RWPE1 (cell line): Measurements from ENCODE around the gene FGB.

Experiments
- CTCF ChIA-PET: fragments of 350-600 bp; sonication (Branson Sonifier 250); formaldehyde crosslinking; extraction: SDS; loops from one replicate; lab custom pipeline; 2021; lab: Yijun Ruan, JAX
- POLR2A ChIA-PET: fragments of 400-600 bp; formaldehyde crosslinking; extraction: SDS; loops from one replicate; lab custom pipeline; 2020; ENCODE audit warnings: antibody characterized with exemption; ENCODE audit not compliant: low non-redundant PET; lab: Yijun Ruan, JAX
- DNase-seq: peaks from one replicate; pipeline ENCODE4 v3.0.0; 2012; ENCODE audit warnings: low spot score
- H3K27ac ChIP-seq: fragments of 450-650 bp; 2 replicates; pipeline ENCODE4 v1.5.1; 2017
- TF ChIP-seq, protein P1 (sequence below): fragments of 450-650 bp; conservative IDR thresholded peaks from 2 replicates; pipeline ENCODE4 v1.5.1; 2017; ENCODE audit warnings: low read depth, mild to moderate bottlenecking

The FGB gene

DNA sequence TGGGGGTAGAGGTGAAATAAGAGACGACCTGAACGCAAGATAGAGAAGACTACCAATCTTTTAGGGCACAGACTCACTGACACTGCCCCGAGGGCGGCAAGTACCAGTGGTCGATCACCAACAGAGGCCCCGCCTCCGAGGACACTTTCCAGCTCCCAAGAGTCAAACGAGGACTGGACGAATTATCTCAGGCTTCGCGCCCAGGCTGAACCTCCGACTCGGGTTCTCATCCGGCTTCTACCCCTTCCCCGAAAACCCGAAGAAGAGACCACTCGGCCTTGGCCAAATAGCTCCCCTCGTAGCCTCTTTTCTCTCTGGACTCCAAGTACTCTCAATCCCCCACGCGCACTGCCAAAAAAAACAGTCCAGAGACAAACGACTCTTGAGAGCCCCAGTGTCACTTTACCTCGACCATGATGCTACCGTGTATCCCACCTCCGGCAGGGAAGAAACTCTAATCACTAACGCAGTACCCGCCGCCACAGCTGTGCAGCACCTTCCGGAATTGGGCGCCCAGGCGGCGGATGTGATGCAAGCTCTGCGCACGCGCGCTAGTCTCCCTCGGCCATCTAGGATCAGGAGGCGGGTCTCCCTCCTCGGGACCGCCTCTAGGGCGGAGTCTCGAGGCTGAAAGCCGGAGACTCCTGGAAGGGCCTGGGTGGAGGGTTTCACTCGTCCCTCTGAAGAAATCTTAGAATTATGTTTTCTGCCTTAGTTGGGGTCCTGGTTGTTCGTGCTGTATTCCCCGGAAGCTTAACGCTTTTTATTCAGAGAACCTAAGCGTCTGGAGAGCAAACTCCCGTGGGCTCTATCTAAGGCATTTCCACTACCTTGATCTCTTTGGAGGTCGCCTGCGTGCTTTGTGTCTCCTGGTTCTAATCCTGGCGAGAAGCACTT, 12.7 kb upstream of the FGB start, which contains the start of gene PLRG1:
PLRG1 (minus strand) TSS at position 507 of the 897 bp plus-strand sequence; CDS start at position 415, 92 bp downstream.
- ChIA-PET CTCF (interaction anchor here (0.6 to 4.9 kb wide), 9 partner anchors 9 to 1486 kb away, joined by 3 to 28 read pairs (median 4); no protein-coding TSS in a partner anchor), POLR2A (interaction anchor here (0.5 to 0.6 kb wide), 2 partner anchors 60 to 73 kb away, joined by 3 read pairs; no protein-coding TSS in a partner anchor)
- H3K27ac ChIP-seq: peak within 1 kb of the TSS; percentile 70
- TF ChIP-seq, protein P1, sequence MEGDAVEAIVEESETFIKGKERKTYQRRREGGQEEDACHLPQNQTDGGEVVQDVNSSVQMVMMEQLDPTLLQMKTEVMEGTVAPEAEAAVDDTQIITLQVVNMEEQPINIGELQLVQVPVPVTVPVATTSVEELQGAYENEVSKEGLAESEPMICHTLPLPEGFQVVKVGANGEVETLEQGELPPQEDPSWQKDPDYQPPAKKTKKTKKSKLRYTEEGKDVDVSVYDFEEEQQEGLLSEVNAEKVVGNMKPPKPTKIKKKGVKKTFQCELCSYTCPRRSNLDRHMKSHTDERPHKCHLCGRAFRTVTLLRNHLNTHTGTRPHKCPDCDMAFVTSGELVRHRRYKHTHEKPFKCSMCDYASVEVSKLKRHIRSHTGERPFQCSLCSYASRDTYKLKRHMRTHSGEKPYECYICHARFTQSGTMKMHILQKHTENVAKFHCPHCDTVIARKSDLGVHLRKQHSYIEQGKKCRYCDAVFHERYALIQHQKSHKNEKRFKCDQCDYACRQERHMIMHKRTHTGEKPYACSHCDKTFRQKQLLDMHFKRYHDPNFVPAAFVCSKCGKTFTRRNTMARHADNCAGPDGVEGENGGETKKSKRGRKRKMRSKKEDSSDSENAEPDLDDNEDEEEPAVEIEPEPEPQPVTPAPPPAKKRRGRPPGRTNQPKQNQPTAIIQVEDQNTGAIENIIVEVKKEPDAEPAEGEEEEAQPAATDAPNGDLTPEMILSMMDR: no peak
- DNase-seq: peak; percentile 97

DNA sequence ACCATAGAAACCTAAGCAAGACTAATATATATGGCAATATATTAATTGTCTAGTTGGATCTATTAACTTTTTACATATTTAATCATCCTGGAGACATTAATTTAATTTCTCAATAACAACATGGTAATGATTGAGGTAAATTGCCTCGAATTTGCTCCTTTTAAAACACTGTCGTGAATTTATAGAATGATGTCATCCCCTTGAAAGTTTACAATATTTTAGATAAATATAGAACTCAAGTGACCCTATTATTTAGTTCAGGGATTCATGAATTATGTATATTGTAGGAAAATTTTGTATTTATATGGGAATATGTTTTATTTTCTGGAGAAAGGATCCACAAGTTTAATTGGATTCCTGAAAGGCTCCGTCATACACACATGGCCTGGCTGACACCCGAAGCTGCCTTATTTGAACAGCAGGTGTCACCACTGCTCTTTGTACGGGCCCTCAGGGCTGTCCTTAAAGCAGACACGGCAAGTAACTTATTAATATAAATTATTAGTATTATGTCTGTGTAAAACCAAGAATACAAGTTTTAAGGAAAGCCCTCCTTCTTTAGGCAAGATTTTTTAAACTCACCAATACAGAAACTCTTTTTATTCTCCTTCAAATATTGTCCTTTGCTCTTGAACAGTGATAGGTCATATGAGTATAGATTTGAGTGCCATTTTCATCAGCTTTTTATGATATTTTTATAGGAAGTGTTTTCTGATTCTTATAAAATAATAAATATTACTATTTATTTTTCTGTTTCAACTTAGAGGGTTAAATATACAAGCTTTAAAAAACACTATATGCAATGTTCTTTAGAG, 10.7 kb upstream of the FGB start:
- DNase-seq: peak; percentile 71
- CTCF ChIA-PET: interaction anchor here (0.5 to 4.9 kb wide), 10 partner anchors 11 to 77 kb away, joined by 3 to 28 read pairs (median 4); partner anchors contain the start of gene FGB

DNA sequence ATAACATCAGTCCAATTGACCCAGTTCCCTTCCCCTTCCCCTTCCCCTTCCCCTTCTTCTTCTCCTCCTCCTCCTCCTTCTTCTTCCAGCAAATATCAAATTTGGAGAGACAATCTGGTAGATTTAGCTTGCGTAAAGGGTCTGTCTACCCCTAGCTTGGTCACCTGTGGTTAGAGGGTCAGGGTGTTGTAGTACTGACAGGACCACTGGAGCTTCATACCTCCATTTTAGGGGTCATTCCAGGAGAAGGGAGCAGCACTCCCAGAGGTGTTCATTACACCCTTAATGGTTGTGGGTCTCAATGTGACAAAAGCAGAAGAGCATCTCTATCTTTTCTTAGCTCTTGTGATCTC, 3.7 kb upstream of the FGB start:
- CTCF ChIA-PET: interaction anchor here (0.6 to 3.1 kb wide), 14 partner anchors 9 to 220 kb away, joined by 3 to 62 read pairs (median 4); partner anchors contain the start of gene PLRG1
- no peak overlapping the region for H3K27ac ChIP-seq
- no peak for DNase-seq
- TF ChIP-seq, protein P1: no peak
- POLR2A ChIA-PET: no interaction called here

More for the DNA sequence above, 10.7 kb upstream of the FGB start:
- POLR2A ChIA-PET: no interaction called here
- H3K27ac ChIP-seq: no peak overlapping the region
- TF ChIP-seq, protein P1: peak; percentile 87

DNA sequence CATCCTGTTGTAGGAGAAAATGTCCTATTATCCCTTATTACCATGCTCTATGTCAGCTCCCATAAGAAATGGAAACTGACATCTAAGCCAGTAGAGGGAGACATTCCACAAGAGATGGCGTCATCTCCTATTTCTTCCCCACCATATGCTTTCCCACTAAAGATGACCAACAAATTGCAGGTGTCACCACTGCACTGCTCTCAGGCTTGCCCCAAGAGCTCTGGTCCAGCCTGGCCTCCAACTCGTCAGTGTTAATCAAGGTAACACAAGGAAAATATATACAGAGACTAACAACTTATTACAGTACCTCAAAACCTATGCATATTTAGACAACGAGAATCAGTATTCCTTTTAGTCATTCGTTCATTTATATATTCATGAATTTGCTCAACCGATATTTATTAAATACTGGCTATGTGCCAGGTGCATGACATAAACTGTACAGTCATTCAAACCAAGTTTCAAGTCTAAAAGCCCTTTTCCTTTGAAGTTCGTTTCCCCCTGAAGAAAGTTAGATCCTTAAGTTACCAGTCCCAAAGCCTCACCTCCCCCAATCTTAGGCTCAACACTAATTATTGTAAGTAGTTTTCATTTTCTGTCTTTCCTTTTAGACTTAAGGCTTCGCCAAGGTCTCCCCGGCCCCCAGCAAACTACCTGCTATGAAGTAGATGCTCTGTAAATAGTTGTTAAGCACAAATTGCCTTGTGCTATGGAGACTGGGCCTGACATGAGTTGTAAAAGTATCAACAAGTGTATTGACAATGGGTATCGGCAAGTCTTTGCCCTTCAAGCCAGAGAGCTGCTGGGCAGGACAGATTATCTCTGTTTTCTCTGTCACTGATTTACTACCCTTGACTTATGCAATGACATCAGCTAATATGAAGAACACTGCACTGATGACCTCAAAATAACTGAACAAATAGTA, 3.1 kb upstream of the FGB start:
- H3K27ac ChIP-seq: no peak overlapping the region
- CTCF ChIA-PET: interaction anchor here (0.6 to 3.1 kb wide), 15 partner anchors 9 to 238 kb away, joined by 3 to 62 read pairs (median 4); partner anchors contain the start of gene PLRG1
- POLR2A ChIA-PET: no interaction called here
- peak; percentile 57 for DNase-seq
- TF ChIP-seq, protein P1: peak; percentile 52

DNA sequence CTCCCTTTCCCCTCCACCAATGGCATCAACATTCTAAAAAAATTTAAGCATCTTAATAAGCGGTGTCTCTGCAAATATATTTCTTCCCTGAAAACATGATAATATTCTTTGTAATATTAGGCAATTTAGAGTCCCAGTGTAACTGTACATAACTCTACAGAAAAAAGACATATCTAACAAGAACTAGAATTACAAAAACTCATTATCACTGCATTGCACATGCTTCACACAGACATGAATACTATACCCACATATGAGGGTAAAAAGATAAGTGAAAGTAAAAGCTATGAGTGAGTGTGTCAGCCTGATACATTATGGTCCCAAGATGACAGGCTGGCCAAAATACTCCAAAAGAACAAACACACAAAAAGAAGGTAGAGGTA, 2.4 kb upstream of the FGB start:
- H3K27ac ChIP-seq: no peak overlapping the region
- ChIA-PET POLR2A (no interaction called here), CTCF (interaction anchor here (0.6 to 3.1 kb wide), 3 partner anchors 54 to 80 kb away, joined by 3 to 62 read pairs (median 3); no protein-coding TSS in a partner anchor)
- TF ChIP-seq, protein P1: no peak
- DNase-seq: no peak
